ENCODE measurements around the gene PLA2G15. TPM values are rescaled to one million over a fixed set of nuclear protein-coding genes. Genes with fewer than 3 reads are reported as not detected.
A peak's percentile ranks its signal among the peaks of the same experiment; 100 is the strongest.

Gene PLA2G15
- total and polyA plus RNA-seq, 2 of the 13 experiments (the other 11 are each of a cell fraction or from before 2014, with no cell fraction given): 14.4 to 23.7 TPM

DNA sequence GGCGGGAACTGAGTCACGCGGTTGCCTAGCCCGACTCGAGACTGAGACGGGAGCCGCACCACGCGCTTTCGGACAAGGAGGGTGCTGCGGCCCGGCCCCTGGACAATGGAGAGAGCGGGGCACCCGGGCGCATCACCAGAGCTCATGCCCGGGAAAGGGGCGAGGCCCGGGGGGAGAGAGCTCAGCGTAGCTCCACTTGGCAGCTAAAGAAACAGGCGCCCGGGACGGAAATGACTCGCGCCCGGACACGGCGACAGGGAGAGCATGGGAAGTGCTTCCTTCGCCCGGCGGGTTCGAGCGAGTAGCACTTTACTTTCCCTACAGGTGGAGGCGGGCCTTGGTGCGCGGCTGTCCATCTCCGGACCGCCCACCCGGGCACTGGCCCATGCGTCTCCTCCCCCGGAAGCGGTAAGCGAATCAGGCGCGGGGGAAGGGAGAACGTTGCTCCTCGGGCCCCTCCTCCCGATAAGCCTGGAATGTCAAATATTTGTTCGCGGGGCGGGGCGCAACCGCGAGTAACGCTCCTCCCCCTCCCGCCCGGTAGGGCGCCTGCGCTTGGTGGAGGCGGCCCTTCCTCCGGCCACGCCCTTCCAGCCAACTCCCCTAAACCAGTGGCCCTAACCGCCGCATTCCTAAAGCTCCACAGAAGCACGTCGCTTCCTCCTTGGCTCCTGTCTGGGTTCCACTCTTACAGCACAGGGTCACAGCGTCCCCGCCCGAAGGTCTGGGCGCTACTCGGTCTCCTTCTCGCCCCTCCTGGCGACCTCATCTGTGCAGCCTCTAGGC lies 7.7 kb upstream of the PLA2G15 start (continued):
- TF ChIP-seq, protein P1, sequence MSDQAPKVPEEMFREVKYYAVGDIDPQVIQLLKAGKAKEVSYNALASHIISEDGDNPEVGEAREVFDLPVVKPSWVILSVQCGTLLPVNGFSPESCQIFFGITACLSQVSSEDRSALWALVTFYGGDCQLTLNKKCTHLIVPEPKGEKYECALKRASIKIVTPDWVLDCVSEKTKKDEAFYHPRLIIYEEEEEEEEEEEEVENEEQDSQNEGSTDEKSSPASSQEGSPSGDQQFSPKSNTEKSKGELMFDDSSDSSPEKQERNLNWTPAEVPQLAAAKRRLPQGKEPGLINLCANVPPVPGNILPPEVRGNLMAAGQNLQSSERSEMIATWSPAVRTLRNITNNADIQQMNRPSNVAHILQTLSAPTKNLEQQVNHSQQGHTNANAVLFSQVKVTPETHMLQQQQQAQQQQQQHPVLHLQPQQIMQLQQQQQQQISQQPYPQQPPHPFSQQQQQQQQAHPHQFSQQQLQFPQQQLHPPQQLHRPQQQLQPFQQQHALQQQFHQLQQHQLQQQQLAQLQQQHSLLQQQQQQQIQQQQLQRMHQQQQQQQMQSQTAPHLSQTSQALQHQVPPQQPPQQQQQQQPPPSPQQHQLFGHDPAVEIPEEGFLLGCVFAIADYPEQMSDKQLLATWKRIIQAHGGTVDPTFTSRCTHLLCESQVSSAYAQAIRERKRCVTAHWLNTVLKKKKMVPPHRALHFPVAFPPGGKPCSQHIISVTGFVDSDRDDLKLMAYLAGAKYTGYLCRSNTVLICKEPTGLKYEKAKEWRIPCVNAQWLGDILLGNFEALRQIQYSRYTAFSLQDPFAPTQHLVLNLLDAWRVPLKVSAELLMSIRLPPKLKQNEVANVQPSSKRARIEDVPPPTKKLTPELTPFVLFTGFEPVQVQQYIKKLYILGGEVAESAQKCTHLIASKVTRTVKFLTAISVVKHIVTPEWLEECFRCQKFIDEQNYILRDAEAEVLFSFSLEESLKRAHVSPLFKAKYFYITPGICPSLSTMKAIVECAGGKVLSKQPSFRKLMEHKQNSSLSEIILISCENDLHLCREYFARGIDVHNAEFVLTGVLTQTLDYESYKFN (CRISPR knock-in tag; conservative IDR thresholded peaks at IDR 0.05): peak; percentile 96
- TF ChIP-seq, protein P2, sequence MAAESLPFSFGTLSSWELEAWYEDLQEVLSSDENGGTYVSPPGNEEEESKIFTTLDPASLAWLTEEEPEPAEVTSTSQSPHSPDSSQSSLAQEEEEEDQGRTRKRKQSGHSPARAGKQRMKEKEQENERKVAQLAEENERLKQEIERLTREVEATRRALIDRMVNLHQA (CRISPR knock-in tag; IDR thresholded peaks at IDR 0.05): no peak
- TF ChIP-seq TAF15 (IDR thresholded peaks at IDR 0.05; ENCODE audit: low read depth, low read length, poor library complexity, severe bottlenecking): peak; percentile 53
- TF ChIP-seq GTF2F1 (IDR thresholded peaks at IDR 0.05; ENCODE audit: low read length): no peak
- peak; percentile 77 to 92 for TF ChIP-seq EP300 (IDR thresholded peaks at IDR 0.05; ENCODE audit: low read depth in 2 of 2, low read length in 2 of 2)
- peak; percentile 82; the same call in 1 of the 2 replicates for TF ChIP-seq EP300 (CRISPR knock-in tag; IDR thresholded peaks at IDR 0.05; ENCODE audit: borderline replicate concordance)
- TF ChIP-seq ZNF543 (CRISPR knock-in tag; IDR thresholded peaks at IDR 0.05): no peak
- no peak for TF ChIP-seq MAFG (CRISPR knock-in tag; IDR thresholded peaks at IDR 0.05)
- TF ChIP-seq PITX1 (CRISPR knock-in tag; IDR thresholded peaks at IDR 0.05): peak; percentile 88
- TF ChIP-seq GLI4 (CRISPR knock-in tag; IDR thresholded peaks at IDR 0.05; ENCODE audit: borderline replicate concordance): peak; percentile 39; the same call in 1 of the 2 replicates
- peak; percentile 69; the same call in 1 of the 2 replicates for TF ChIP-seq HIC2 (CRISPR knock-in tag; IDR thresholded peaks at IDR 0.05; ENCODE audit: low read depth)
- TF ChIP-seq ZNF136 (CRISPR knock-in tag; IDR thresholded peaks at IDR 0.05; ENCODE audit: low read depth): peak; percentile 71; the same call in 1 of the 2 replicates
- TF ChIP-seq MAZ (IDR thresholded peaks at IDR 0.05; ENCODE audit: borderline replicate concordance, low read depth, low read length): peak; percentile 100
- peak; percentile 96 for TF ChIP-seq MAZ (CRISPR knock-in tag; IDR thresholded peaks at IDR 0.05; ENCODE audit: low read depth)
- peak in 1 of 2 experiments; percentile 10; a peak in 1 of 4 replicates for TF ChIP-seq REST (IDR thresholded peaks at IDR 0.05; ENCODE audit: borderline replicate concordance in 1 of 2, low read depth in 1 of 2, low read length in 2 of 2)
- peak; percentile 71; the same call in 1 of the 2 replicates for TF ChIP-seq RCOR2 (CRISPR knock-in tag; IDR thresholded peaks at IDR 0.05)
- TF ChIP-seq SP4 (CRISPR knock-in tag; IDR thresholded peaks at IDR 0.05): peak; percentile 99
- TF ChIP-seq NFE2 (CRISPR knock-in tag; IDR thresholded peaks at IDR 0.05): no peak
- peak; percentile 74 for TF ChIP-seq MYC (CRISPR knock-in tag; IDR thresholded peaks at IDR 0.05; ENCODE audit: borderline replicate concordance)

All from HepG2 (cell line).